ENCODE results near the gene DMRT1.

Gene DMRT1

DNA sequence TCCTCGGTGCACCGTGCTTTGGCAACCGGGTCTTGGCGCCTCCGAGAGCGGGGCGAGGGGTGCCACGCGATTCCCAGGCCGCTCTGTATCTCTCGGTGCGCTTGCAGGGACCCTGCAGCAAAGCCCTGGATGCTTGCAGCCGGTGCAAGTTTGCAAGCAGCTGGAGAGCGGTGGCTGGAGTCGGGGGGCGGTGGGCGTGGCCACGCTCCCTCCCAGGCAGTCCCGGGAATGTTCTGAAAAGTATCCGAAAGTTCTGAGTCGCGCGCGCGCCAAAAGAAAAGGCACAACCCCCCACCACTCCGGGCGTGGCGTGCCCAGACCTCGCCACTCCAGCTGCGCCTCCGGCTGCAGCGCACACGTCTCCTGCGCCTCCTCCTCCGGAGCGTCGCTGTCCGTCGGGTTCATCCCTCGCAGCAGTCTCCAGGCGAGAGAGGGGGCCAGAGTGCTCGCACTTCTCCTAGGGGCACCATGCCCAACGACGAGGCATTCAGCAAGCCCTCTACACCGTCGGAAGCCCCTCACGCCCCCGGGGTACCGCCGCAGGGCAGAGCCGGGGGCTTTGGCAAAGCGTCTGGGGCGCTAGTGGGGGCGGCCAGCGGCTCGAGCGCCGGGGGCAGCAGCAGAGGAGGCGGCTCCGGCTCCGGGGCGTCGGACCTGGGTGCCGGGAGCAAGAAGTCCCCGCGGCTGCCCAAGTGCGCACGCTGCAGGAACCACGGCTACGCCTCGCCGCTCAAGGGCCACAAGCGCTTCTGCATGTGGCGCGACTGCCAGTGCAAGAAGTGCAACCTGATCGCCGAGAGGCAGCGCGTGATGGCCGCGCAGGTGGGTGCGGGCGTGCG, at the start of gene DMRT1:
DMRT1 (plus strand) TSS at position 327 of the 839 bp plus-strand sequence; CDS start at position 469, 142 bp downstream.
- DNase-seq: no peak

DNA sequence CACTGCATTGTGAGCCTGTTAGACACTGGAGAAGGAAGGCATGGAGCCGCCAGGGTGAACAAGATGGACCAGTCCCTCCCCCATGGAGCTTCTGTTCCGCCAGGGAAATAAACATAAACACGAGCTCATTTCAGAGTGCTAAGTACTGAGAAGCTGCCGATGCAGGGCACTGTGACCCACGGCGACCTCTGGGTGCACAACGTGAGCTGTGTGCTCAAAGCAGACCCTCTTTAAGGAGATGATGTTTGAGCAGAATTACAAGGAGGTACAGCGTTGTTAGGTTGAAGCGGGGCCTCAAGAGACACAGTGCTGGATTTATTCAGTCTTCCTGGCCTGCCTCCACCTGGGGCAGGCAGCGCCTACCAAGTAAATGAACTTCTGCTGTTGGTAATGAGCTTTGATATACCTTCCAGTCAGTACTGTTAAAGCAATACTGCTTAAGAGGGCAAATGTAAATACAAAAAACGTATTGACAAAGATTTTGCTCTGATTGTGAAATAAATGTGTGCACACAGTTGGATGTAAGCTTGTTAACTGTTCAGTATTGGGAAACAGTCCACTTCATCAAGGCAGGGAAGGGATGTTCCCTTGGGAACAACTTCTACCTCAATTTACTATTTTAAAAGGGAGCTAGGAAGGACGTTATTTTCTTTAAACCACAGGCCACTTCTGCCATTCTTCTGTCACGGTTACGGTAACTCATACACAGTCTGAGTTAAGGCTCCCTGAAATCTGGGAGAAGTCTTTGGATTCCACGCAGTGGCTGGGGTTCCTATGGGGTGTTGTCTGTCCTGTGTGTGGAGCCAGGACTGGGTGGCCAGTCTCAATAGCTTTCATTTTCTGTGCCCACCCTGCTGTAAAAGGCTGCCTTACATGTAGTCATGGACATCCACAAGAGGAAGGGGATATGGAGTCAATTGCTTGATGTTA, 48.9 kb upstream of the DMRT1 start:
- DNase-seq: no peak

DNA sequence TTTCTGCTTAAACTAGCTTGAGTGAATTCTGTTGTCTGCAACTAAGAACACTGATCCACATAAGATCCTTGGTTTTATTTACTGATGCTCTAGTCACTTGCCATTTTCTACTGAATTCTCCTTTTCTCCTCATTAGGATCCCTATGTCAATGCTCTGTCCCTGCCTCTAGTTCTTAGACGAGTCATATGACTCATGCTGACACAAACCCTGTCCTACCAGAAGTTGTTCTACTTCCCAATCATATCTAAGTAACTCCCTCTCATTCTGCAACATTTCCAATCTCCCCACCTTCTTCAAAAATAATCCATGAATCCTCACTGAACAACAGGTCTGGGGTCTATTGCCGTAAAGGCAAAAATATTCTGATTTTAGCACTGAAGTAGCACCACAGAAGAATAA, 47.1 kb upstream of the DMRT1 start:
- DNase-seq: no peak

DNA sequence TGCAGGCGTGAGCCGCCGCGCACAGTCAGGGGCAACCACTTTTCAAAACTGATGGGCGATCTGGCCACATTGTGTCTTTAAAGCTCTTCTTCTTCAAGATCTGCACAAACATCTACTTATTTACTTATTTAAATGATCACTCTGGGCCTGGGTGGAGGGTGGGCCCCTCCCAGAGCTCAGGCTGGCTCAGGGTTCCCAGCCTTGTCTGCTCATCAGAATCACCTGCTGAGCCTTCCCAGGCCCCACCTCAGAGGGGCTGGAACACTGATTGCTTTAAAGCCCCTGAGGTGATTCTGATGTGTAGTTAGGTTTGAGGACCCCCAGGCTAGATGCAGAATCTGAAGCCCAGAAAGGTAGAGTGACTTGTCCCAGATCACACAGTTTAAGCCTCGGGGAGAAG, 45.6 kb upstream of the DMRT1 start:
- DNase-seq: no peak

DNA sequence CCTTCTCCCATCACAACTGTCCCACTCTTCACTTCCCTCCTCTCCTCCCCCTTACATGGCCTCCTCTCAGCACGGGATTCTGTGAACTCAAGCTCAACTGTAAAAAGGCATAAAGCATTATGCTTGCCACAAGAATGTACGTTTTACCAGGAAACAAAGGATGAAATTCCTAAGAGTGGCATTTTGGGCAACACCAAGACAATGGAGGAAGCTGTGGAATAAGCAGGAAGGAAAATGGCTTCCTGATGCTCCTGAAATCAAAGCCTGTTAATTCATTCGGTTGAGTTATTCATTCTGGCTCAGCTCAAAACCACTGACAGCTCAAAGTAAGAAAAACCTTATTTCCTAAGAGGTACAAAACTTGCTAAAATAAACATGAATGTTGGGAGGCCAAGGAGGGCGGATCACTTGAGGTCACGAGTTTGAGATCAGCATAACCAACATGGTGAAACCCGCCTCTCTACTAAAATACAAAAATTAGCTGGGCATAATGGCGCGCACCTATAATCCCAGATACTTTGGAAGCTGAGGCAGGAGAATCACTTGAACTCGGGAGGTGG, 40.8 kb upstream of the DMRT1 start:
- no peak for DNase-seq

DNA sequence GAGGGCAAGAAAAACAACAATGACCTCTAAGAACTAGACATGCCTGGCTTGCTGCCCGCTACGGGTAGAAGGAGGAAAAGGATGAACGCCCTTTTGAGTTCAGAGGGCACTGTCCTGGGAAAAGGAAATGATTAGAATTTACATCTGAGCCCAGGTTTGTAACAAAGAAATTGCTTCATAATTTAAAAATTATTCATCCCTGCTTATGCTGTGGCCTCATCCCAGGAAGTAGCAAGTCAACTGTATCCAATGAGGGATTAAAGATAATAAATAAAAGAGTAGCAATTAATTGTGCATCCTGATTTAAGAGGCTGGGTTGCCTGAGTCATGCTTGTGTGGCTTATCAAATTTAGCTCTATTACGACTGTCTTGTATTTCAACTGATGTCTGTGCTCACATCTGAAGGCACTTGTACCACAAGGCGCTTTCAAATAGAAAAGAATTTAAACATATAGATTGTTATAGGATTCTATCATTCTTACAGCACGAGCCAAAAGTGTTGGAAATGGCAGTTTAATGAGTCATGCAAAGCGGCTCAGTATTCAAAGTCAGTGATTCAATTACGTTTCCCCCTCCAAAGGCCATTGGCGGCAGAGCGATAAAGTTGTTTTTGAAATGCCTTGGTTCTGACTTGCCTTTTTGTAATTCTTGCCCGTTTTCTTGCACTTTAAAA, 40.0 kb upstream of the DMRT1 start:
- DNase-seq: no peak

DNA sequence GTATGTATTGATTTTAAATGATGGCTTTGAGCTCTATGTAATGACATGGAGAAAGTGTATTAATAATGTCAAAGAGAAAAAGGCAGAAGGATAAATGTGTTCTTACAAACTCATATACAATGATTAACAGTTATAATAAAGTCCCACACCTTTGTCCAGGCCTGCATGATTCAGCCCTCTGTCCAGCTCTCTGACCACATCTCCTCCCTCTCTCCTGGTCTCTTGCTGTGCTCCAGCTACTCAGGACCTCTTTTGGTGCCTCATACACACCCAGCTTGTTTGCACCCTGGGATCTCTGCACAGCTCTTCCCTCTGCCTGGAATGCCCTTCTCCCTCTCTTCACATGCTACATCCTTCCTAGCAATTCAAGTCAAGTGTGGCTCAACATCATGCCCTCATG, 37.5 kb upstream of the DMRT1 start:
- no peak for DNase-seq

DNA sequence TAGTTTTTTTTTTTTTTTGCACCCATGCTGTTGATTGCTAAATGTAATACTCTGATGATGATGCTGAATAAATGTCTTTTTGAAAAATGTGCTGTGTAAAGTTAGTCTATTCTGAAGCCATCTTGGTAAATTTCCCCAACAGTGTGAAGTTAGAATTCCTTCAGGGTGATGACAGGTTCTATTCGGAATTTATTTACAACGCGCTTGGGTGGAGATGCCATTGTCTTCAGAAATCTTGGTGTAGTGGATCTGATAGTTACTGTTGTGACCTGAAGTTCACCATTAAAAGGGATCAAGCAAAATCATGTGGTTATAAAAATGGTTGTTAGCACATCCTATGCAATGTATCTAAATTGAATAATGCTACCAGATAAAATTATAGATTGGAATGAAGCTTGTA, 36.3 kb upstream of the DMRT1 start:
- no peak for DNase-seq

DNA sequence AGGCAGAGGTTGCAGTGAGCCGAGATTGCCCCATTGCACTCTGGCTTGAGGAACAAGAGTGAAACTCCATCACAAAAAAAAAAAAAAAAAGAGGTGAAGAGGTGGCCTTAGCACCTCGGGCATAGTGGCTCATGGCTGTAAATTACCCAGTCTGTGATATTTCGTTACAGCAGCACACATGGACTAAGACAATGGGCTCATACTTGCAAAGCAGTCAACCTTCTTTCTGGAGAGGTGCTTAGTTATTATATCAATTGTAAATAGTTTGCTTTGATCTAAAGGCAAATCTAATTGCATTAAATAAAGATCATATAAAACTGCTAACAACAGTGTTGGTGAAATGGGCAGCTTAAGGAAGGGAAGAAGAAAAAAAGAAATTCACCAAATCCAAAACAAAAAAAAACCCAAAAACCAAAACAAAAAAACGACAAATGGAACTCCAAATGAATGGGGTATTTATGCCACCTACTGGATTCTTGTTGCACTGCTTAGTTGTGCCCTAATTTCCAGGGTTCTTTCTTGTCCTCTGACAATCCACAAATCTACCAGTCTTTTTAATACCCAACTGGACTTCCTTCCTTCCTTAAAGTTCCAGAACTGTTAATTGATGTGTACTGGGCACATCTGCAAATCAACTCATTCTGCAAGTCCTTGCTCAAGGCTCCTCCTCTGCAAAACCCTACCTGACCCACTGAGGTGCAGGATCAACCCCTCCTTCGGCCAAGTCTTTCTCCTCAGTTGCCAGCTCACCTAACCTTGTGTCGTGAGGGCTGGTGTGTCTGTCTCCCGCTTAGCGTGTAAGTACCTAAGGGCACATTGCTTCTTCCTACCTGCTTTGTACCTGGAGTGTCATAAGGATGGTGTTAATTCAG, 35.0 kb upstream of the DMRT1 start:
- no peak for DNase-seq

DNA sequence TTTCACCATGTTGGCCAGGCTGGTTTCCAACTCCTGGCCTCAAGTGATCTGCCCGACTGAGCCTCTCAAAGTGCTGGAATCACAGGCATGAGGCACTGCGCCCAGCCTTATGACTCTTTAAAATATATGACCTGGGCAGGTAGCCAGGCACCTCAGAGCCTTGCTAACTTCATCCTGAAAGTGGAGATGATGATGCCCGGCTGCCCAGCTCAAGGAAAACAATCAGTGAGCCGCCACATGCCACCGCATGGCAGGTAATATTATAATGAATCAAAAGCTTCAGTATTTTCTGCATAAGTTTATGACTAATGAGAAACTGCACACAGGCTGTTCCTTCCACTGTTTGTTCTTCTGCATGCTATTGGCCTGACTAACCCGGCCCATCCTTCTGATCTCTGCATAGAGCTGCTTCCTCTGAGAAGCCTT, 30.4 kb upstream of the DMRT1 start:
- no peak for DNase-seq

DNA sequence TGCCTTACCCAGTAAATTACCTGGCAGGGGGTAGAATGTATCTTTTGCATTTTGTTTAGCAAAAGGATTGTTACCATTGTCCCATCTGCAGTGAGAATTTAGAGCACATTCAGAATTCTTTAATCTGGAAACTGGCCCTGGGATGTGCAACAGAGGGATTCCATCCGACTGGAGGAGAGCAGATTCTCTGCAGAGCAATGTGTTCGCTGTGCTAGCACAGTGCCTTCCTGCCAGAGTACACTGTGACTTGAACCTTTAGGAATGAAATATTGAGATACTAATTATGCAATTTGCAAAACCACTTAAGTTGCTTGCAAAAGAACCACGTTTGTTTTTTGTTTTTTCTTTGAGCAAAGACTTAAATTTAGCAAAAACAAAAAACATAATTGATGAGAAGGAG, 22.5 kb upstream of the DMRT1 start:
- no peak for DNase-seq

DNA sequence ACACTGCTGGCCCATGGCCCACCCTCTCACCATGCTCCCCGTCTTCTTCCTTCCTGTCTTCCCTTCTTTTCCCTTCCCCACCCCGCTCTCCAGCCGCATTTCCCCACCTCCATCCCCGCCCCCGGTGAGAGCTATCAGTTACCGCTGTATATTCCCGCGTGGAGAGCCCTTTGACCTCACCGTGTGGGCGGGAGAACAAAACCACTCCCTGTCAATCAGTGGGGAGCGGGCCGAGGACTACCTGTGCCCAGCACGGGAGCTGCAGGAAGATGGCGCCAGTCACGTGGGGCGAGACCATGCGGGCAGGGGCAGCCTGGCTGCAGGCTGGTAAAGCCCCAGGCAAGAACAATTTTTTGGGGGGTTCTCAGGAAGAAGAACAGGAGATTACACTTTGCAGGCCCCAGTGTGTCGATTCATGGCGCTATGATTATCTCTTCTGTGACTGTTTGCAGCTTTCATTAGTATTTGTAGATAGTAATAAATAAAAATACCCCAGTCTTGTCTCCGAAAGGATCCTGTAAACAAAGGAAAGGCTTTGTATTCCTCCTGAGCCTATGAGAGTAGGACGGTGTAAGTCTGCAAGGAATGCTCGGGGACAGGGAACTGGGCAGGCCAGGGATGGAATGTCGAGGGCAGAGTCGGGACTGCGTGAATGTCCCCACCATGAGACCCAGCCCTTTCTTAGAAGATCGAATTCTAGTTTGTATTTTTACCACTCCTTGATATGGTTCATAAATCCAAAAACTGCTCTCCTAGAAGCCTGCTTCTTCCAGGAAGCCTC, 14.8 kb upstream of the DMRT1 start:
- no peak for DNase-seq

DNA sequence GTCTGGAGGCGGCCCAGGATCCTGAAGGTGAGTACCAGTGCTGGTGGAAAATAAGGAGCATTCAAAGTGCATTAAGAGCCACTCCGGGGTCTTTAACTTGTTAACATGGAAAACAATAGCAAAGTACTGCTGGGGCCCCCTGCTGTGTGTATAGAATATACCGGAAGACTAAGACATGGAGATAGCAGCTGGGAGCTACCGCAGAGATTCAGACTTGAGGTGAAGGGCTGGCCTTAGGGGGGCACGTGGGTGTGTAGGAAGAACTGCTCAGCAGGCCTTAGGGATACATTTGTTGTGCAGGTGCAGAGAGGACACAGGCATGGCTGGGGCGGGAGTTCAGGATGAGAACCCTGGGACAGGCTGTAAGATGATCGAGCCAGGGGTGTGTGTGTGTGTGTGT, 1.2 kb upstream of the DMRT1 start:
- DNase-seq: no peak

DNA sequence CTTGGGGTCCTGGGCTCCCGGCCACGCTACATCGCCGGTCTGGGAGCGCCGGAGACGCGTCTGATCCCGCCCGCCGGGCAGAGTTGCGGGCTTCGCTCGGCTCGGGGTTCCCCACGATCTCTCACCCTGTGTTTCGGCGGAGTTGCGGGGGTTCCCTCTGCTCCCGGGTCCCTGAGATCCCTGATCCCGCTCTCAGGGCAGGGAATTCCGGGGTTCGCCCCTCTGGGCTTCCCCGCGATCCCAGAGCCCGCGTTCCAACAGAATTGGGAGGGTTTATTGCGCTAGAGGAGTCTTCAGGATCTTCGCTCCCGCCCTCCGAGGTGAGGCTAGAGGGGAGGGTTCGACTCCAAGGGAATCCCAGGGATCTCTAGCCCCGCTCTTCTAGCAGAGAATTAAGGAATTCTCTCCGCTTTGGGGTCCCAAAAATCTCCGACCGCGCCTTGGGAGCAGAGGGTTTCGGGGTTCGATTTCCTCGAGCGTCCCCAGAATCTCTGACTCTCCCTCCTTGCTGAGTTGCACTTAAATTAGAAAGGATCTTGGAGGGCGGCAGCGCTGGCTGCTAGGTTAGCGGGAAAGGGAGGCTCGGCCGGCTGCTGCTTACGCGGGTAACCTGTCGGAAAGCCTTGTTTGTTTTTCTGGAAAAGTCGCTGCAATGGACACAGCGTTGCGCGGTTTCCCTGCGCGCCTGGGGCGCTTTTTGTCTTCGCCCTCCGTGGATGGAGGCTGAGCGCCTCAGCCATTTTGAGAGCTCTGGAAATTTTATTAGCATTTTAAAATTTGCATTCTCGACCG, 1.3 kb downstream of the DMRT1 start:
- no peak for DNase-seq

DNA sequence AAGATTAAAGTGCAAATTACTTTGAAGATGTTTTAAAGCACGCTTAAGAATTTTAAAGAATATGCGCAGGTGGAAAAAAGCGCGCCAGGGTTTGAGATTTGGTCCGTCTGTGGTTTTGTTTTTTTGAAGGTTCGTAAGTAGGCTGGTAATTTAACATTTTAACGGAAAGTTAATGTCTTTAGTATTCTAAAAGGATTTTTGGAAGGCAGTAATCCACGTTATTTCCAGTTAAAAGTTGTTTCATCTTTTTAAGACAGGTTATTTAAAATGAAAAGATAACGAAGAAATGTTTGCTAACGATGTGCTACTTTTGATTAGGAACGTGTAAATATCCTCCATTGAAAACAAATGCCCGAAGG, 1.9 kb downstream of the DMRT1 start:
- no peak for DNase-seq

DNA sequence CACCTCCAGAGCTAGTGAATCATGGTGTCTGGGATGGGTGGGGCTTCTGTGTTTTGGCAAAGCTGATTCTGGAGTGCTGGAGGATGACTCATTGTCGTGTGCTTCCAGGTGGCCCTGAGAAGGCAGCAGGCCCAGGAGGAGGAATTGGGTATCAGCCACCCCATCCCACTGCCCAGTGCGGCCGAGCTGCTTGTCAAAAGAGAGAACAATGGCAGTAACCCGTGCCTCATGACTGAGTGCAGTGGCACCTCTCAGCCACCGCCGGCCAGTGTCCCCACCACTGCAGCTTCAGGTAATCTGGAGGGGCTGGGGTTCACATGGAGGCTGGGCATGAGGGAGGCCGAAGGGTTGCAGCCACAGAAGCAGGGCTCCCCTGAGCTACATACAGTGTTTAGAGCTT, 5.4 kb downstream of the DMRT1 start:
- no peak for DNase-seq

DNA sequence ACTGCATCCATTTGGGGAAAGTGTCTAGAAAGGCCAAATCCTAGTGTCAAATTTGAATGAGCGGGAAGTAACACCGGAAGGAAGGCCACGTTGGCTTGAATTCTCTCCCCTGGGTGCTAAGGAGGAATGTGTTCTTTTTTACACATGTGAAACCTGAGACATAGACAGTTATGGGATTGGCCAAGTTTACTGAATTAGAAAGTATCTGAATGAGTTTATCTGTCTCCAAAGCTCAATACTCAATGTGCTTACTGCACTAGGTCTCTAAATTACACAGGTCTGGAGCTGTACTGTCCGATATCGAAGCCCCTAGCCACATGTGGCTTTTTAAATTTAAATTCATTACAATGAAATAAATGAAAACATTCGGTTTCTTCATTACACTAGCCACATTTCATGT, 6.0 kb downstream of the DMRT1 start:
- DNase-seq: no peak

DNA sequence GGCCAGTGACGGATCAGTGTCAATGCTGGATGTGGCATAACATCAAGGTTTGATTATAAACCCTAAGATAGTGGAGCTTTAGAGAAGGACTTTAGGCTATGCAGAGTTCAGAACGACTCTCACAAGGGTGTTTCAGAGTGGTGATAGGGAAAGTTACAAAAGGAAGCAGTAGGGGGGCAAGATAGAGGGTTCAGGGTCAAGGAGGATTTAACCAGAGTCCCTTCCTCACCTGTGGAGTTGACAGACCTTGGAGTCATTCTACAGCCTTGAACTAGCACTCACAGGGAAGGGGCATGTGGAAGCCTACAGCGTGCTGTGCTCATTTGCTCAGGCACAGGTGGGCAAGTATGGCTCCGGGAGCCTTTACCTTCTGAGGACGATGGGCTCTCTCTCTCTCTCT, 7.9 kb downstream of the DMRT1 start:
- DNase-seq: no peak

DNA sequence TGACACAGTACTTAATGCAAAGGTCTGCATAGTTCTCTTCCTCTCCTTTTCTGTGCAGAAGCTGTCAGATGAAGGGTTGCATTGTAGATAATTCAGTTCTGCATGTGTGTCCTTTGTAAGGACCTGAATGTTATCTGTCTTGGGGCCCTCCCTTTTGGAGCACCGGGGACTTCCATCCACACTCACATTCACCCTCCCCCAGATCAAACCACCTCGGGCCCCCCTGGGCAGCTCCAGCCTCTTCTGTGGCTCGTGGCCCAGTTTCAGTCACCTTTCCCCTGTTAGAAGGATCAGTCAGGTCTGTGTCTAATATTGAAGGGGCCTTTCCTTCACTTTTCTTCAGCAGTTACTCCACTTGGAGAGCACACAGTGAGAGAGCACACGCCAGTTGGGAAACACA, 11.0 kb downstream of the DMRT1 start:
- no peak for DNase-seq

DNA sequence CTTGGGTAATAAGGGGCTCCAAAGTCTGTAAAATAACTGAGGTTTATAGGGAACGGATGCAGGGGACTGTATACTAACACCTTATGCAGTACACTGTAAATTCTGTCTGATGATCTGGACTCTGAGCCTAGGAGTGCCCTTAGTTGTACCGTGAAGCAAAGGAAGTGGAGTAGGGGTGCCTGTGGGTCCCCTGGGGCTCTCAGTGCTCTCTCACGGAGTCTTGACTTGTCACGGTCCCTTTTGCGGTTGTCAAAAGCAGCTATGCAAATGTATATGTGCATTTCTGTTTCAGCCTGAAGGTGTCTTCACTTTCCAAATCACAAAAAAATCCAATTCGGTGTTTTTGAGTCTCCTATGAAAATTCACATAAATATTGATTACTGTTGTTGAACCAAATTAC, 17.8 kb downstream of the DMRT1 start:
- DNase-seq: no peak

DNA sequence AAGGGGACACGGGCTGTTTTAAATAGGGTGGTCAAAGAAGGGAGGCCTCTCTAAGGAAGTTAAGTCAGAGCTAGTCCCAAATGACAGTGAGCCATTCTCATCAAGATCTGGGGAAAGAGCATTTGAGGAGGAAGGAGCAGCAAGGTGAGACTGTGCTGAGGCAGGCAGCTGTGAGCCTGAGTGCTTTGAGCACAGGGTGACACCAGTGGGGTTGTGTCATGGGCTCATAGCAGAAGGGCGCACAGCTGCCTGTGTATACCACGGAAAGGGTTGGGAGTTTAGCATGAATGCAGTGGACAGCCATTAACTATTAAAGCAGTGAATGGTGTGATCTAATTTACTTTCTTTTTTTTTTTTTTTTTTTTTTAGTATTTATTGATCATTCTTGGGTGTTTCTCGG, 19.2 kb downstream of the DMRT1 start:
- no peak for DNase-seq

Data from stimulated activated naive CD4-positive, alpha-beta T cell treated with Interleukin-2 at 50 U/mL for 16 hours (primary cell).